GM10248 (cell line): ENCODE data around the gene SOX18.
"Not testable (repeated sequence)": the region's sequence is repeated elsewhere in the genome, so short reads cannot be mapped to it uniquely, and the experiment has no call there.

Source experiments
- CTCF ChIA-PET: fragments of 300-600 bp; sonication (Branson Sonifier 250); formaldehyde crosslinking; extraction: SDS; loops from one replicate; lab custom pipeline; 2021; ENCODE audit warnings: antibody characterized with exemption; lab: Yijun Ruan, JAX
- POLR2A ChIA-PET: fragments of 350-650 bp; sonication (Branson Sonifier 250); formaldehyde crosslinking; extraction: SDS; loops from one replicate; lab custom pipeline; 2020; ENCODE audit warnings: antibody characterized with exemption; lab: Yijun Ruan, JAX
- DNase-seq: peaks from one replicate; pipeline ENCODE4 v3.0.0; 2012; ENCODE audit errors: extremely low spot score
- TF ChIP-seq, protein P1 (sequence below): IDR thresholded peaks from 2 replicates; pipeline ENCODE4 v1.5.1; 2012; ENCODE audit warnings: mild to moderate bottlenecking, low read depth; ENCODE audit errors: extremely low read depth, missing control alignments, control extremely low read depth

The SOX18 gene

DNA sequence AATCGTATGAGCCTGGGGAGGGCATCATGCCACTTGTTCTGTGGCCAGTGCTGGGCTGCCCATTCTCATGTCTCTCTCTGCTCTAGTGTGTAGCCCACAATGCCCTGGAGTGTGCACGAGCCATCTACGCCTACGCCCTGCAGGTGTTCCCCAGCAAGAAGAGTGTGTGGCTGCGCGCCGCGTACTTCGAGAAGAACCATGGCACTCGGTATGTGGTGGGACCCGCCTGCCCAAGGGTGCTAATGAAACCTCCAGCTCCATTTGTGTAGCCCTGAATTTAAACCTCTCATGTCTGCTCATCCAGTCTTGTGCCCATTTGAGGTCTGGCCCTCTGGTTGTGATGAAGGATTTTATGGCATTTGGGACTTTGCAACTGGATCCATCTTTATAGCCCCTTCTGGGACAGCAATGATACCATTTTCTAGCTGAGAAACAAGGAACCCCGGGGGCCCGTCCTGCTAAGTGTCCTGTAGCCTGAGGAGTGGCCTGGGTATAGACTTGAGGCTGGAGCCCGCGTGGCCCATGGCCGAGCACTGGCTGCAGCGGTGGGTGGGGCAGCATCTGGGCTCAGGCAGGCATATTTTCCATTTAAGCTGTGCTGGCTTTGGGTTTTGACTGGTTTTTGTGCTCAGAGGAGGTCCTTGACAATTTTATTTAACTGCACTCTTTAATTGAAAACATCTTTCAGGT lies 26.6 kb downstream of the SOX18 start:
- TF ChIP-seq, protein P1, sequence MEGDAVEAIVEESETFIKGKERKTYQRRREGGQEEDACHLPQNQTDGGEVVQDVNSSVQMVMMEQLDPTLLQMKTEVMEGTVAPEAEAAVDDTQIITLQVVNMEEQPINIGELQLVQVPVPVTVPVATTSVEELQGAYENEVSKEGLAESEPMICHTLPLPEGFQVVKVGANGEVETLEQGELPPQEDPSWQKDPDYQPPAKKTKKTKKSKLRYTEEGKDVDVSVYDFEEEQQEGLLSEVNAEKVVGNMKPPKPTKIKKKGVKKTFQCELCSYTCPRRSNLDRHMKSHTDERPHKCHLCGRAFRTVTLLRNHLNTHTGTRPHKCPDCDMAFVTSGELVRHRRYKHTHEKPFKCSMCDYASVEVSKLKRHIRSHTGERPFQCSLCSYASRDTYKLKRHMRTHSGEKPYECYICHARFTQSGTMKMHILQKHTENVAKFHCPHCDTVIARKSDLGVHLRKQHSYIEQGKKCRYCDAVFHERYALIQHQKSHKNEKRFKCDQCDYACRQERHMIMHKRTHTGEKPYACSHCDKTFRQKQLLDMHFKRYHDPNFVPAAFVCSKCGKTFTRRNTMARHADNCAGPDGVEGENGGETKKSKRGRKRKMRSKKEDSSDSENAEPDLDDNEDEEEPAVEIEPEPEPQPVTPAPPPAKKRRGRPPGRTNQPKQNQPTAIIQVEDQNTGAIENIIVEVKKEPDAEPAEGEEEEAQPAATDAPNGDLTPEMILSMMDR, result no peak
- CTCF ChIA-PET, result no interaction called here
- no peak for DNase-seq
- POLR2A ChIA-PET, result no interaction called here

DNA sequence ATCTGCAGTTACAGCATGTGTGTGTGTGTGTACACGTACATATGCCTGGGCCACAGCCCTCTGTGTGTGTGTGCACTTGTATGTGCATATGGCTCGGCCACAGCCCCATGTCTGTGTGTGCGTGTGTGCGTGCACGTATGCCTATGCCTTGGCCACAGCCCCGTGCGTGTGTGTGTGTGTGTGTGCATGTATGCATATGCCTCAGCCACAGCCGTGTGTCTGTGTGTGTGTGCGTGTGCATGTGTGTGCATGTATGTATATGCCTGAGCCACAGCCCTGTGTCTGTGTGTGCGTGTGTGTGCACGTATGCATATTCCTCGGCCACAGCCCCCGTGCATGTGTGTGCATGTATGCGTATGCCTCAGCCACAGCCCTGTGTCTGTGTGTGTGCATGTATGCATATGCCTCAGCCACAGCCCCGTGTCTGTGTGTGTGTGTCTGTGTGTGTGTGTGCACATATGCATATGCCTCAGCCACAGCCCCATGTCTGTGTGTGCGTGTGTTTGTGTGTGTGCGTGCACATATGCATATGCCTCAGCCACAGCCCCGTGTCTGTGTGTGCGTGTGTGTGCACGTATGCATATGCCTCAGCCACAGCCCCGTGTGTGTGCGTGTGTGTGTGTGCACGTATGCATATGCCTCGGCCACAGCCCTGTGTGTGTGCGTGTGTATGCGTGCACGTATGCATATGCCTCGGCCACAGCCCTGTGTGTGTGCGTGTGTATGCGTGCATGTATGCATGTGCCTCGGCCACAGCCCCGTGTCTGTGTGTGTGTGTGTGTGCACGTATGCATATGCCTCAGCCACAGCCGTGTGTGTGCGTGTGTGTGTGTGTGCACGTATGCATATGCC lies 28.1 kb downstream of the SOX18 start:
- TF ChIP-seq, protein P1, result no peak
- CTCF ChIA-PET, result interaction anchor here (0.9 kb wide), 1 partner anchor 36 kb away, joined by 3 read pairs; no protein-coding TSS in a partner anchor
- POLR2A ChIA-PET, result interaction anchor here (0.7 kb wide), 2 partner anchors 19 to 161 kb away, joined by 3 to 8 read pairs; no protein-coding TSS in a partner anchor
- no peak for DNase-seq

DNA sequence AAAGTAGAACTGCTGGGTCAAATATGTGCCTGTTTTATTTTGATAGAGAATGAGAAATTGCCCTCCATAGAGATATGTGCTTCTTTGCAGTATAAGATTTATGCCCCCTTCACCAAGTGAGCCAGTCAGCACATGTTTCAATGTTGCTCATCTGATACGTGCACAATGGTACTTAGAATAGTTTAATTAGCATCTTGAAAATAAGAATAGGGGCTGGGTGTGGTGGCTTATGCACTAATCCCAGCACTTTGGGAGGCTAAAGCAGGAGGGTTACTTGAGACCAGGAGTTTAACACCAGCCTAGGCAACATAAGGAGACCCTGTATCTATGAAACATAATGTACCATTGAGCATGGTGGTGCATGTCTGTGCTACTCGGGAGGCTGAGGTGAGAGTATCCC lies 33.8 kb downstream of the SOX18 start:
- POLR2A ChIA-PET, result no interaction called here
- CTCF ChIA-PET, result interaction anchor here (1.2 to 1.5 kb wide), 2 partner anchors 21 to 23 kb away, joined by 3 read pairs; partner anchors contain the start of gene C20orf204
- TF ChIP-seq, protein P1, result no peak
- no peak for DNase-seq

DNA sequence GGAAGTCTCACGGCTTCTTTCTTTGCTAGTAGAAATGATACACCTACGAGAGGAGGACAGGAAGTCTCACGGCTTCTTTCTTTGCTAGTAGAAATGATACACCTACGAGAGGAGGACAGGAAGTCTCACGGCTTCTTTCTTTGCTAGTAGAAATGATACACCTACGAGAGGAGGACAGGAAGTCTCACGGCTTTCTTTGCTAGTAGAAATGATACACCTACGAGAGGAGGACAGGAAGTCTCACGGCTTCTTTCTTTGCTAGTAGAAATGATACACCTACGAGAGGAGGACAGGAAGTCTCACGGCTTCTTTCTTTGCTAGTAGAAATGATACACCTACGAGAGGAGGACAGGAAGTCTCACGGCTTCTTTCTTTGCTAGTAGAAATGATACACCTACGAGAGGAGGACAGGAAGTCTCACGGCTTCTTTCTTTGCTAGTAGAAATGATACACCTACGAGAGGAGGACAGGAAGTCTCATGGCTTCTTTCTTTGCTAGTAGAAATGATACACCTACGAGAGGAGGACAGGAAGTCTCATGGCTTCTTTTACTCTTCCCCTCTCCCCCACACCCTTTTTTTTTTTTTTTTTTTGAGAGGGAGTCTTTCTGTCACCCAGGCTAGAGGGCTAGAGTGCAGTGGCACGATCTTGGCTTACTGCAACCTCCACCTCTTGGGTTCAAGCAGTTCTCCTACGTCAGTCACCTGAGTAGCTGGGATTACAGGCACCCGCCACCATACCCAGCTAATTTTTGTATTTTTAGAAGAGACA lies 36.9 kb downstream of the SOX18 start:
- POLR2A ChIA-PET, result not testable (repeated sequence)
- CTCF ChIA-PET, result interaction anchor here (1.3 to 2.6 kb wide), 3 partner anchors 24 to 32 kb away, joined by 3 to 12 read pairs (median 4); partner anchors contain the start of gene C20orf204

DNA sequence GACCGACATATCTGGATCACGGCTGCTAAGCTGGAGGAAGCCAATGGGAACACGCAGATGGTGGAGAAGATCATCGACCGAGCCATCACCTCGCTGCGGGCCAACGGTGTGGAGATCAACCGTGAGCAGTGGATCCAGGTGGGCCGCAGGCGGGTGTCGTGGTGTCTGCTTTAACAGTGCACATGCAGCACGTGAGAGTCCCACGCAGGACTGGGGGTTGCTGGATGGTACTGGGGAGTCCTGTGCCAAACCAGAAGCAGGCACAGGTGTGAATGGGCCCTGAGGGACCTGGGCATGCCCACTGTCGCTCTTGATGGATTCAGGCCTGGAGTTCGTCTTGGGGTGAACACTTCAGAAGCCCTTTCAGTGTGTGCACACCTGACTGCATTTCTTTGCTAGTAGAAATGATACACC lies 38.1 kb downstream of the SOX18 start:
- DNase-seq, result no peak
- ChIA-PET POLR2A (interaction anchor here (1.8 kb wide), 1 partner anchor 26 kb away, joined by 6 read pairs; no protein-coding TSS in a partner anchor), CTCF (interaction anchor here (0.9 to 5.4 kb wide), 3 partner anchors 15 to 38 kb away, joined by 3 to 38 read pairs (median 13); partner anchors contain the start of genes PRPF6 and SAMD10)
- TF ChIP-seq, protein P1, result no peak

More for the DNA sequence above, 36.9 kb downstream of the SOX18 start:
- not testable (repeated sequence) for DNase-seq

DNA sequence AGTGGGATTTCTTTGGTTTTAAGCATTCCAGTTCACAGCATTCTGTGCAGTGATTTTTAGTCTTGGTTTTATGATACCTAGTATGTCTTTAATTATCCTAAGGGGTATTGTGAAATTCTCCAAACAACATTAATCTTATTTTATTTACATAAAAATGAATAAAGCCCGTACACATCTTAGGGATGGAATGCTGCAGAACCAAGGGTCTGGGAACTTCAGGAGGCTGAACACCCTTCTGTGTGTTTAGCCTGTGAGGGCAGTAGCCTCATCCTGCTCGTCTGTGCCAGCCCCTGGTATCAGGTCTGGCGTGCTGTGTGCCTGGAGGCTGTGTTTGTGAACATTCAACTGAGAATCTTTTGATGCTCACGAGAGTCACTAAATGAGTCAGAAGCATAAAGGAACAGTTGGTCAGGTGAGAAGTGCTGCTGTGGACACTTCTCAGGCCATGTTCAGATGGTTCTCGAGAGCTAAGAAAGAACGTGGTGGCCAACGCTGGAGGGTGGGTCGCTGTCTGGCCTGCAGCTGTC lies 38.7 kb downstream of the SOX18 start:
- CTCF ChIA-PET, result interaction anchor here (0.7 to 5.4 kb wide), 10 partner anchors 8 to 37 kb away, joined by 3 to 38 read pairs (median 4); partner anchors contain the start of genes C20orf204, PRPF6 and SAMD10
- TF ChIP-seq, protein P1, result no peak
- no peak for DNase-seq
- POLR2A ChIA-PET, result interaction anchor here (1.0 to 1.8 kb wide), 3 partner anchors 14 to 30 kb away, joined by 3 to 6 read pairs (median 3); partner anchors contain the start of gene PRPF6
